BE2C (cell line): ENCODE results near the gene OCIAD1.

ENCODE experiments used
- DNase-seq: peaks from one replicate; pipeline ENCODE4 v3.0.0-alpha.2; 2020
- H3K27me3 ChIP-seq: fragments of 250-450 bp; sonication (Bioruptor Pico); 2 replicates; pipeline ENCODE4 v1.5.1; 2020; ENCODE audit warnings: mild to moderate bottlenecking
- H3K36me3 ChIP-seq: fragments of 250-450 bp; sonication (Bioruptor Pico); 2 replicates; pipeline ENCODE4 v1.5.1; 2020; ENCODE audit warnings: mild to moderate bottlenecking
- H3K4me1 ChIP-seq: fragments of 250-450 bp; sonication (Bioruptor Pico); 2 replicates; pipeline ENCODE4 v1.5.1; 2020
- H3K4me3 ChIP-seq: 2 replicates; pipeline ENCODE4 v1.5.1; 2011; ENCODE audit warnings: low read depth, low read length
- H3K9me3 ChIP-seq: fragments of 250-450 bp; sonication (Bioruptor Pico); 2 replicates; pipeline ENCODE4 v1.5.1; 2020
- TF ChIP-seq, protein P1 (sequence below): IDR thresholded peaks from 2 replicates; pipeline ENCODE4 v1.5.1; 2012; ENCODE audit warnings: mild to moderate bottlenecking, low read depth, low read length

The OCIAD1 gene

DNA sequence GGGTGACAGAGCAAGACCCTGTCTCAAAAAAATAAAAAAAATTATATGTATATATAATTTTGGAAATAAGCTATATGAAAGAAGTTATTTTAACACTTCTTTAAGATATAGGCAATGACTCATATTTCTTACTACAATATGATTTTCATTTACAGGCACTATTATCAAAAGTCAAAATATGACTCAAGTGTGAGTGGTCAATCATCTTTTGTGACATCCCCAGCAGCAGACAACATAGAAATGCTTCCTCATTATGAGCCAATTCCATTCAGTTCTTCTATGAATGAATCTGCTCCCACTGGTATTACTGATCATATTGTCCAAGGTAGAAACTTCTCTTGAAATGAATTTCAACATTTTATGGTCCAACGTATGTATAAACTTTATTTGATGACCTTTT, 20.8 kb downstream of the OCIAD1 start:
- H3K4me1 ChIP-seq: no peaks in the 10 kb centered on the region
- H3K27me3 ChIP-seq: no peaks in the 10 kb centered on the region
- no peak for DNase-seq
- no peak overlapping the region for H3K4me3 ChIP-seq
- no peaks in the 10 kb centered on the region for H3K9me3 ChIP-seq
- TF ChIP-seq, protein P1, sequence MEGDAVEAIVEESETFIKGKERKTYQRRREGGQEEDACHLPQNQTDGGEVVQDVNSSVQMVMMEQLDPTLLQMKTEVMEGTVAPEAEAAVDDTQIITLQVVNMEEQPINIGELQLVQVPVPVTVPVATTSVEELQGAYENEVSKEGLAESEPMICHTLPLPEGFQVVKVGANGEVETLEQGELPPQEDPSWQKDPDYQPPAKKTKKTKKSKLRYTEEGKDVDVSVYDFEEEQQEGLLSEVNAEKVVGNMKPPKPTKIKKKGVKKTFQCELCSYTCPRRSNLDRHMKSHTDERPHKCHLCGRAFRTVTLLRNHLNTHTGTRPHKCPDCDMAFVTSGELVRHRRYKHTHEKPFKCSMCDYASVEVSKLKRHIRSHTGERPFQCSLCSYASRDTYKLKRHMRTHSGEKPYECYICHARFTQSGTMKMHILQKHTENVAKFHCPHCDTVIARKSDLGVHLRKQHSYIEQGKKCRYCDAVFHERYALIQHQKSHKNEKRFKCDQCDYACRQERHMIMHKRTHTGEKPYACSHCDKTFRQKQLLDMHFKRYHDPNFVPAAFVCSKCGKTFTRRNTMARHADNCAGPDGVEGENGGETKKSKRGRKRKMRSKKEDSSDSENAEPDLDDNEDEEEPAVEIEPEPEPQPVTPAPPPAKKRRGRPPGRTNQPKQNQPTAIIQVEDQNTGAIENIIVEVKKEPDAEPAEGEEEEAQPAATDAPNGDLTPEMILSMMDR: no peak
- peaks cover 71% of the 10 kb centered on the region for H3K36me3 ChIP-seq

DNA sequence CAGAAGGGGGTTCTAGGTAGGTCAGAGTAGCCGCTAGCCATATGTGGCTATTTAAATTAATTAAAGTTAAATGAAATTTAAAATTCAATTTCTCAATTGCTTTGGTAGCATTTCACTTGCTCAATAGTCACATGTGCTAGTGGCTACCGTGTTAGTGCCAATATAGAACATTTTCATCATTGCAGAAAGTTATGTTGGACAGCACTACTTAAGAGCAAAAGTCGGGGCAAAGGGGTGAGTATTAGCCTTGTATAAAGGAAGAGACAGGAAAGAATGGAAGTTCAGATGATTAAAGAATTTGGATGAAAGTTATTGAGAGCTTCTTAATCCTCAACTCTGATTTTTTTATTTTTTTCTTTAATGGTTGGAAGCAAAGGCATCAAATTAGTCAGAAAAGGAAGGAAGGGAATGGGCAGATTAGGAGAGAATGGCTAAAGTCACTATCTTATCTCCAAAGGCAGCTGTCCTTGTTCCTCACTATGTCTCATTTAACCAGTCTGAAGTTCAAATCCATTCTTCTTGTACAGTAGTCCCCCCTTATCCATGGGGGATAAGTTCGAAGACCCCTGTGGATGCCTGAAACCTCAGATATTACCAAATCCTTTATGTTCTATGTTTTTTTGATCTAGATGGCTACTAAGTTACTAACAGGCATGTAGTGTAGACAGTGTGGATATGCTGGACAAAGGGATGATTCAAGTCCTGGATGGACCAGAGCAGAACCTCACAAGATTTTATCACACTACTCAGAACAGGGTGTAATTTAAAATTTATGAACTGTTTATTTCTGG, 22.9 kb downstream of the OCIAD1 start:
- no peaks in the 10 kb centered on the region for H3K27me3 ChIP-seq
- no peaks in the 10 kb centered on the region for H3K4me1 ChIP-seq
- H3K4me3 ChIP-seq: no peak overlapping the region
- peaks cover 70% of the 10 kb centered on the region for H3K36me3 ChIP-seq
- TF ChIP-seq, protein P1: no peak
- H3K9me3 ChIP-seq: no peaks in the 10 kb centered on the region
- no peak for DNase-seq

DNA sequence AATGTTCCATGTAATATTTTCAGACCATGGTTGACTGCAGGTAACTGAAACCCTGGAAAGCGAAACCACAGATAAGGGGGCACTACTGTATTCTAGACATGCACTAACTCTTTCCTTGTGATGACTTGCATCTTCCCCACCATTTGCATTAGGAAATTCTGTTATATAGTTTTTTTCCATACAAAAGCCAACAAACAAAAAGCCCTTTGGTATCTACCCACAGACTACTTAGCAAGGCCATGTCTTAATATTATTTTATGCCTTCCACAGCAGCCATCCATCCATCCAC, 23.5 kb downstream of the OCIAD1 start:
- peaks cover 67% of the 10 kb centered on the region for H3K36me3 ChIP-seq
- no peak overlapping the region for H3K4me3 ChIP-seq

DNA sequence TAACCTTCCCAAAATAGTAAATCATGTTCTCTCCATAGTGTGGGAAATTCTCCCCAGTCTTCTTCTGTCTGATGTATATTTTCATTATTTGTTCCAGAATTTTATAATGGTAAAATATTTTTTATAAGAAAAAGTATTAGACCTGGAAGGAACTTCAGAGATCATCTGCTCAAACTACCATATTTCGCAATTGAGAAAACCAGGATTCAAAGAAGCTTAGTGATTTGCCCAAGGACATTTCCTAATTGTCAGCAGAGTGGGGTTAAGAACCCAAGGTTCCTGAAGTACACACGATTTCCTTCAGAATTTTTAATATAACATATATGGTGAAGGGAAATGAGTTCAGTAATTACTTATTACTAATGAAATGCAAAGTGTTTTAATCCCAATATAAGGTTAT, 24.1 kb downstream of the OCIAD1 start:
- TF ChIP-seq, protein P1: no peak
- Histone ChIP-seq H3K27me3 (no peaks in the 10 kb centered on the region), H3K9me3 (no peaks in the 10 kb centered on the region), H3K4me3 (no peak overlapping the region), H3K36me3 (peaks cover 67% of the 10 kb centered on the region), H3K4me1 (no peaks in the 10 kb centered on the region)
- DNase-seq: no peak

More for the DNA sequence above, 23.5 kb downstream of the OCIAD1 start:
- no peaks in the 10 kb centered on the region for H3K9me3 ChIP-seq
- TF ChIP-seq, protein P1: no peak
- no peaks in the 10 kb centered on the region for H3K4me1 ChIP-seq
- H3K27me3 ChIP-seq: no peaks in the 10 kb centered on the region
- DNase-seq: no peak

DNA sequence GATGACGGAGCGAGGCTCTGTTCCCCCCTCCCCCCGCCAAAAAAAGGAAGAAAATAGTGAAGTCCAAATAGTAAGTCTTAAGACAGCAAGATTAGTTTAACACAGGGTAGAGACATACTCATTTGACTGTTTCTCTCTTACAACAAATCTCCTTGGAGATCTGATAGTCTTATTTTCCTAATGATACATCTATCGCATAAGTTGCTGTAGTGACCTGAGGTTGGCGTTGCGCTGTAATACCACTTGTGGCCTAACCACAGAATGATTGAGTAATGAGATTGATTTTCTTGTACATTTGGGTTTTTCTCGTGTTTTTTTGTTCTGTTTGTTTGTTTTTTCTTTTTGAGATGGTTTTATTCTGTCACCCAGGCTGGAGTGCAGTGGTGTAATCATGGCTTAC, 27.2 kb downstream of the OCIAD1 start:
- TF ChIP-seq, protein P1: no peak
- H3K9me3 ChIP-seq: no peaks in the 10 kb centered on the region
- DNase-seq: no peak
- H3K27me3 ChIP-seq: no peaks in the 10 kb centered on the region
- no peaks in the 10 kb centered on the region for H3K4me1 ChIP-seq
- no peak overlapping the region for H3K4me3 ChIP-seq
- peaks cover 42% of the 10 kb centered on the region for H3K36me3 ChIP-seq

DNA sequence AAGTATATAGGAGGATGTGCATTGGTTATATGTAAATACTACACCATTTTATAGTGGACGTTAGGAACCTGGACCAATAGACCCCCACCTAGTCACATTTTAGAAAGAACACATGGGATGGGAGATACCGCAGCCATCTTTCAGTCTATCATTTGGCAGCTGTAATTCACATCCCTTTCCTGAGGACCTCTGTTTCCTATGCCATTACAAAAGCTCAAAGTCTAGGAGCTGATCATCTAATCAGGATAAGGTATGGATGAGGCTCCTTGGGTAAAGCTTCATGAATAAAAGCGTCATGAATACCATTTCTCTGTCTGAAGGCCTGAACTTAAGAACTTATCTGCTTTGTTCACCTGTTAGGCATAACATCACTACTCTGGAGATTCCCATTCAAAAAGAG, 31.1 kb downstream of the OCIAD1 start:
- no peaks in the 10 kb centered on the region for H3K9me3 ChIP-seq
- DNase-seq: no peak
- TF ChIP-seq, protein P1: no peak
- H3K4me1 ChIP-seq: no peaks in the 10 kb centered on the region
- no peak overlapping the region for H3K4me3 ChIP-seq
- peaks cover 24% of the 10 kb centered on the region for H3K36me3 ChIP-seq
- no peaks in the 10 kb centered on the region for H3K27me3 ChIP-seq
